ENCODE measurements around the gene NAP1L4.
"Not testable (repeated sequence)": the region's sequence is repeated elsewhere in the genome, so short reads cannot be mapped to it uniquely, and the experiment has no call there.

The NAP1L4 gene

DNA sequence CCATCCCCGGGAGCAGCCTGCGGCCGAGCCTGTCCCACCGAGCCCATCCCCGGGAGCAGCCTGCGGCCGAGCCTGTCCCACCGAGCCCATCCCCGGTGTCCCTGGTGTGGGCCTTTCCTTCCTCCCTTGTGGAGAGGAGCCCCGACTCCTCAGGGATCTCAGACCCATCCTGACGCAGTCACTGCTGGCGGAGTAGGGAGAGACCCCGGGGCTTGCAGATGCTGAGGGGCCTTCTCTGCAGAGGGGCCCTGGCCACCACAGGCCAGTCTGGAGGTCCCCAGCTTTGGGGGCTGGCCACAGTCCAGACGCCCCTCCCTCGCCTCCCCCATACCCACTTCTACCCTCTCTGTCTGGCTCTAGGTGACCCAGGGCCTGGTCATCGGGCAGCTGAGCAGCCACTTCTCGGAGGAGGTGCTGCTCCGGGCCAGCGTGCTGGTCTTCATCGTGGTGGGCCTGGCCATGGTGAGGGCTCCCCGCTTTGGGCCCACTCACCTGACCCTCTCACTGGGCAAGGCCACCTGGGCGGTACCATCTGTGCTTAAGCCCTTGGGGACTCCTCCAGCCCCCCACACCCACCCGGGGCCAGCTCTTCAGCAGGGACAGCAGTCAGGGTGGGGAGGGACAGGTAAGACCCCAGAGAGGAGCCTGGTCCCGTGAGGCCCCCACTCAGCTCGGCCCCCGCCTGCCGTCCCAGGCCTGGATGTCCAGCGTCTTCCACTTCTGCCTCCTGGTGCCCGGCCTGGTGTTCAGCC lies 70.2 kb downstream of the NAP1L4 start:
- no peak for DNase-seq (ENCODE audit: low spot score)

DNA sequence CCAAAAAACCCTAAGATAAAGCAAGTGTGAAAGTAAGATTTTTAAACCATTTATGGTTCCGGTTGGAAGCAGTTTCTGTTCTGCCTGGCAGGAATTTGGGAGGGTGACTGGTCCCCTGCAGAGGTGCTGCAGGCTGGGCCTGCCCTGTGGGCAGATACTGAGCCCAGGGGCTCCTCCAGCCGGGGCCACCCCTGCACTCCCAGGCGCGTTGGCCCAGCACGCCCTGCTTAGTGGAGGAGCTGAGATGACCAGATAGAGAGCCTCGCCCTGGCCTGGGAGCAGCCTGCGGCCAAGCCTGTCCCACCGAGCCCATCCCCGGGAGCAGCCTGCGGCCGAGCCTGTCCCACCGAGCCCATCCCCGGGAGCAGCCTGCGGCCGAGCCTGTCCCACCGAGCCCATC lies 70.9 kb downstream of the NAP1L4 start:
- no peak for DNase-seq (ENCODE audit: low spot score)

DNA sequence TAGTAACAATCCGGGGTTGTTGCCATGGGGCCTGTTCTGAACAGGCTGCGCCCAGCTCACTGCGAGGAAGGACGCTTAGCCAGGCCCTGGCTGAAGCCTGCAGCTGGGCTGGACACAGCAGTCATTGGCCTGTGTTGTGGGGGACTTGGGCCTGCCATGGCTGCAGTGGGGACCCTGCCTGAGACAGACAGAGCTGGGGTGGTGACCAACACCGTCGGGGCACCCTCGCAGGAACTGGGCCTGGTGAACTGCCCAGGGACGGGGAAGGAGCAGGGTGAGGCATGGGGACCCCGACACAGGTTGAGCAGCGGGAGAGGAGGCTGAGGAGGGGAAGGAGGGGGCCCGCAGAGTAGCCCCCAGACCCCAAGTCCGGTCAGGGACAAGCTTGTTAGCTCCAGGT lies 71.8 kb downstream of the NAP1L4 start:
- no peak for DNase-seq (ENCODE audit: low spot score)

DNA sequence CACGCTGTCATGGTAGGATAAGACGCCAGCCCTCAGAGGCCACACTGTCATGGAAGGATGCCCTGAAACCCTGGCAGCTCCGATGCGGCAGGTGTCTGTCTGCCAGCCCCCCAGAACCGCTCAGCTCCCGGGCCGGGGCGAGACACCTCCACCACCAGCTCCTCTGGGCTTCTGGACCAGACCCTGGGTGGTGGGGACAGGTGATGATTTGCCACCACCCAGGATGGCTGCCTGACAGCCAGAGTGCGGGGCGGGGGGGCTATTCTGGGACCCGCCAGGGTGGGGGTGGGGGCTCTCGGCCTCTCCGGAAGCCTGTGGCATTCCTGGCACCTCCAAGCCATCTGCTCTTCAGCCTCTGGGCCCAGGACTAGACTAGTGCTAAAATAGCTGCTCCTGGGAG lies 72.3 kb downstream of the NAP1L4 start:
- DNase-seq (ENCODE audit: low spot score) = no peak

DNA sequence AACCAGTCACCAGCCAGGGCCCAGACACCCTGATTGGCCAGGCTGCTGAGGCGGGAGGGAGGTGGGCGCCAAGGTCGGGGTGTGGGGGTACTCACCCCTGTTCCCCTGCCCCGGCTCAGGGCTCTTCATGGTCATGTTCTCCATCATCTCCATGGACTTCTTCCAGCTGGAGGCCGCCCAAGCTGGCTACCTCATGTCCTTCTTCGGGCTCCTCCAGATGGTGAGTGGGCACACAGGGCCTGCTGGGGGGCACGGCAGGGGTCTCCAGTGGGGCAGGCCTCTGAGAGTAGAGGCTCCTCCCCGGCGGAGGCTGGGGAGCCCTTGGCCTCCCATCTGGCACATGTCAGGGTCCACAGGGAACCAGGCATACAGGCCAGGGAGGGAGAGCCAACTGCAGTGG lies 72.9 kb downstream of the NAP1L4 start:
- no peak for DNase-seq (ENCODE audit: low spot score)

DNA sequence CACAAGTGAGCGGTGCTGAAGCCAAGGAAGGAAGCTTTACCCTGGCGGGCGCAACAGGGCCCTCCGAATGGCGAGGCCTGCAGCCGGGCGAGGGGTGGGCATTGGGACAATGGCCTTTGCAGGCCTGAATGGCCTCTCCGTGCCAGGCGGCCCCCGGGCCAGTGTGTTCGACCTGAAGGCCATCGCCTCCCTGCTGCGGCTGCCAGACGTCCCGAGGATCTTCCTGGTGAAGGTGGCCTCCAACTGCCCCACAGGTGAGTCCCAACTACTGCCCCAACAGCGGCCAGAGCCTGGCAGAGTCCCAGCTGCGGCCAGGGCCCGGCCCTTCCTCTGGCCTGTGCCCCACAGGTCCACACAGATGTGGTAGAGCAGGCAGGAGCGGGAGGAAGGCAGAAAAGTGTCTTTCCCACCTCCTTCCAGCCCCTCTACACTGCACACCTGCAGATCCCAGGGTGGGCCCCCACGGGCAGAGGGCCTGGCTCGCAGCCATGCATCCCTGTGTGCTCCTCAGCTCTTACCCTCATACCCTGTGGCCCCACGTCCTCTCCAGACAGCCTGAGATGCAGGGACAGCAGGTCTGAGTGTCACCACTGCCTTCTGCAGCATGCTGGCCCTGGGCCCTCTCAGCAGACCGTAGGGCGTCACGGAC lies 74.2 kb downstream of the NAP1L4 start:
- no peak for DNase-seq (ENCODE audit: low spot score)

DNA sequence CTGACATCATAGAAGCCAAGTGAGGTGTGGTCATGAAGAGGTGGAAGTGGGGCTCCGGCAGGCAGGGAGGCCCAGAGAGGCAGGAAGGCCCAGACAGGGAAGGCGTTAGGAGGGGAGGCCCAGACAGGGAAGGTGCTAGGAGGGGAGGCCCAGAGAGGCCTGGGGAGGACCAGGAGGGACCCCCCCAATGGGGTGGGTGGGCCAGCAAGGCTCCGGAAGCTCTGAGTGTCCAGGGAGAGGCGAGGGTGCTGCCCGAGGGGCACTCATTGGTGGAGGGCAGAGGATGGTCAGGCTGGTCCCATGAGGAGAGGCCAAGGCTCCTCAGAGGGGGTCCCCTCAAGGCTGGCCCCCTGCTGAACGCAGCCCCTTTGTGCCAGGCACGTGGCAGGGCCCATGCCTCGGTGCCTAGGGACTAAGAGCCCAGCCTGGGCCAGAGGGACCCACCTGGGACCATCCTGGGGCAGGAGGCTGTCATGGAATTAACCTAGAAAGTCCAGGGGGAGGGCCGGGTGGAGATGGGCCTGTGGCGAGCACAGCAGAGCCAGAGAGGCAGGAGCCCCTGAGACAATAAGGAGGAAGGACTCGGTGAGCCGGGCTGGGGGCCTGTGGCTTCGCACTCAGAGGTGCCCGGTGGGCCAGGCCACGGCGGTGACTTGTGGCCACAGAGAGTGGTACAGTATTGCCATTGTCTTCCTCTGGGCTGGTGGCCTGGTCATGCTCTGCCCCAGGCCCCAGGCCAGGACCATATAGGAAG lies 75.1 kb downstream of the NAP1L4 start:
- no peak for DNase-seq (ENCODE audit: low spot score)

DNA sequence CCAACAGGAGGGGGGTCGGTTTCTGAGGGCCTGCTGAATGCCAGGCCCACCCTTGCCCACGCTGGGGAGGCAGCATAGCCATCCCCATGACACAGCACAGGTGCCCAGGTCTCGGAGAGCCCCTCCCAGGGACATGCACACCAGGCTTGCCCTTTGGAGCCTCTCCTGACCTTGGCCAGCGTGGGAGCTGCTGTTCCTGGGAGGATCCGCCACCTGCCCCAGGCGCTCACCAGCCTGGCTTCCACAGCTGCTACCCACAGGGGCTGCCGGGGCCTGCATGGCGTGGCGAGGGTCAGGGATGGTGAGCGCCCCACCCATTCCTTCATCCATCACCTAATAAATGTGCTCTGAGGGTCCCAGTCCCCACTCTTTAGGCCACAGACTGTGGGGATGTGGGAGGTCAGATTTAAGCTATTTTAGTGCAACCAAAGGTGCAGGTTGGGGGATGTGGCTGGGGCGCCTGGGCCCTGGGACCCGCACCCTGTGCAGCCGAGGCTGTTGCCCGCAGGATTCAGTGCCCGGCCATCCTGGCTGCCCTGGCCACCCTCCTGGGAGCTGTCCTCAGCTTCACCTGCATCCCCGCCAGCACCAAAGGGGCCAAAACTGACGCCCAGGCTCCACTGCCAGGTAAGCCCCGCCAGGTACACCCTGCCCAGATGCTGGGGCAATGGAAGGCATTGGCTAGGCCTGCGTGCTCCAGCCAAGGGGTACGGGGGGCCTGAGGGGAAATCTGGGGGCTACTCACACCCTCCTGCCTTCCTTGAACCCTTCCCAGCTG lies 75.8 kb downstream of the NAP1L4 start:
- no peak for DNase-seq (ENCODE audit: low spot score)

DNA sequence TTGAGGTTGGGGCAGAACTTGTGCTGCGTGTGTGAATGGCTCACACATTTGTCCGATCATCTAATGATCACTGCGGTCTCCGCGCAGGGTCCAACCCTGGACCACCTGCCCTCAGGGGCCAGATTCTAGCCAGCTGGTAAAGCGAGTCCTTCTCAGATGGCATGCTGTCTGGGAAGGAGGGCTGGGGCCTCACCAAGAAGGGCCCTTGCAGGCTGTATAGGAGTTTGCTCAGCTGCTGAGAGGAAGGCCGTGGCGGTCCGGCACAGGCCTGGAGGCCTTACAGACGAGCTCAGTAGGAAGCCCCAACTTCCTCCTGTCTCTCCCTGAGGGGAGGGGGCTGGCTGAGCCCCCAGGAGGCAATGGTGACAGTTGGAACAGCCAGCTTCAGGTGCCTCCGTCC lies 76.7 kb downstream of the NAP1L4 start:
- no peak for DNase-seq (ENCODE audit: low spot score)

DNA sequence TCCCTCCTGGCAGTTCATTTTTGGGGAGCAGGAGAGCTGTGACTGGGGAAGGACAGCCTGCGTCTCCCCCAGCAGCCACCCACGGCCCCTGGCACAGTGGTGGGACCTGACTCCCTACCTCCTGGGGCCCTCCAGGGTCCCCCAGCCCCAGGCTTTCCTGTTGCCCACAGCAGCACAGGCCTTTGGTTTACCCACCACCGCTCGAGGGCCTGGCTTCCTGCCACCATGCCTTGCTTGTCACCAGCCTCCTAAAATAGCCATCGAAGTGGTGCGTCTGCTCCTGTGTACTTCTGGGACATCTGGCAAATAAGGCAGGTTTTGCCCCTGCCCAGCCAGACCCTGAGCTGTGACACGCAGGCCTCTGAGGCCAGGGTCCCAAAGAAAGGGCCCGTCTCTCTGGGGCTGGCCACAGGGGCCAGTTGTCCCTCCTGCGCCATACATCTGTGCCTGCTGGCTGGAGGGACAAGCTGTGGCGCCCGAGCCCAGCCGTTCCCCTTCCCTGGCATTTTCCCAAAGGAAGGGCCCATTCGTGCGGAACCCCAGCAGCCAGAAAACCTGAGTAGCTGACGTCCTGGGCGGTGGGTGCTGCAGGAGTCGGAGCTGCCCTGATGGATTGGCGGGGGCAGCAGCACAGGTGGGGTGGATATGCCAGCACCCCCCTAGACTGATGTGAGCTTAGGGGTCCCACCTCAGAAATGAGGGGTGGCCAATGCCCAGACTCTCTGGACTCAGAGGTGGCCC lies 77.5 kb downstream of the NAP1L4 start:
- DNase-seq (ENCODE audit: low spot score) = peak; percentile 48

DNA sequence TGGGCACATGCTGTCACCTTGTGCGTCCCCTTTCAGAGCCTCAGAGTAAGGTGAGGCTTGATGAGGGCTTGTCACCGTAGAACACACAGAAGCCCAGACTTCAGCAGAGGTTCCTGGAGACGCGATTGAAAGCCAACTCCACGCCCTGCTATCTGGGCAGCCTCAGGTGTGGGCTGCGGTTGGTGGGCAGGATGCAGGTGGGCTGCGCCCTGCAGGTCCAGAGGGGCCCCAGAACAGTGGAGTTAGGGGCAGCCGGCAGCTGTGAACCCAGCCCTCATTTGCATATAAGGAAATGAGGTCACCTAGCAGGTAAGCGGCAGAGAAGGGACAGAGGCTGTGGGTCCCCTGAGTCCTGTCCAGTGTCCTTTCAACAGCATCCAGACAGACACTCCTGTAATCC lies 78.4 kb downstream of the NAP1L4 start:
- DNase-seq (ENCODE audit: low spot score) = peak; percentile 28

DNA sequence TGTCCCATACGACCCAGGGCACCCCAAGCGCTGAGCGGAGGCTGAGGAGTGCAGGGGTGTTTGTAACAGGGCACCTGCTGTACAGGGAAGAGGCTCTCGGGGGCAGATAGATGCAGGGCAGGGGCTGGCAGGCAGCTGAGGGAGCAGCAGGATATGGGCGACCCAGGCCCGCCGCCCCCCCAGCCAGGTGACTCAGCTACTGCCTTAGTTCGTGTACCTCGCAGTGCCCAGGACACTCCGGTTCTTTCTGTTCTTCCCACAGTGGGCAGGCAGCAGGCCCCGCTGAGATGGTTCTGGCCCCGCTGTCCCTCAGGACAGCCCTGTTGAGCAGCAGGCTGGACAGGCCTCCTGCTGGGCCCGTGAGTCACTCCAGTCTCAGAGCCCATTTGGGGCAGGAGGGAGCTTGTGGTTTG lies 79.1 kb downstream of the NAP1L4 start:
- no peak for DNase-seq (ENCODE audit: low spot score)

DNA sequence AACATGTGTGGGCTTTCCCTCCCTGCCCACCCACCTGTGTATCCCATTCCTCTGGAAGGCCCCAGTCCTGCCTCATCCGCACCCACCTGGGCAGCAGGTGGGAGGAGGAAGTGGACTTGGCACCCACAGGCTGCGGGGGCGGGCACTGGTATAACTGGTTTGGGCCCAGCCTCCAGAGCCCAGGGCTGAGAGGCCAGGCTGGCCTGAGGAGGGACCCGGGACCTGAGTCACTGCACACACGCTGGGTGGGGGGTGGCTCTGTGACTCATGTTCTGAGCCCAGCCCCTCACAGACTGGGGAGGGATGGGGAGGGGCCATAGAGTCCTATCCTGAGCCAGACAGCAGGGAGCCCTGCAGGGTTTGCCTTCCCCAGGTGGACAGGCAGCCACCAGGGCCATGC lies 79.6 kb downstream of the NAP1L4 start:
- no peak for DNase-seq (ENCODE audit: low spot score)

DNA sequence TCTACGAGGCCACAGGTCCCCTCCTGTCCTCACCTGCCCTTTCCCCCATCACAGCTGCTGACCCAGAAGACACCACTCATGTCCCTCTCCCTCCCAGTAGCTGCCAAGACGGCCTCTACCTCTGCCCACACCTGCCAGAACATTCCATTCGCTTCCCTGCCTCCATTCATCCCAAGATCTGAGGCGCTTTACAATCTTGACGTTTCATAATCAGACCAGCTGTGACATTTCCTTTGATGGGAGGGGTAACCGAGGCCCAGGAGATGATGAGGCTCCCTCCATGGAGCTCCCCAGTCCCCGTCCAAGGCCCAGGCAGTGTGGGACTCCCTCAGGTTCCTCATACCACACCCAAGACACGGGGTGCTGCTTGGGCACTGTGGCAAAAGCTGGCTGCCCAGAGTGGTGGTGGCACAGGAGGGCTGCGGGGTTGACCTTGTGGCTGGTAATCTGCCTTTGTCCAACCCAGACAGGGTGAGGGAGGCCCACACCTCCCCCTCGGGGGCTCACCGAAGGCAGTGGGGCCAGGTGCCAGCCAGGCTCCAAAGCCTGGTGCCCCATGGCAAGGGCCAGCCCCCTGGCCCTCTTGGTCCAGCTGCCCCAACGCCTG lies 80.2 kb downstream of the NAP1L4 start:
- no peak for DNase-seq (ENCODE audit: low spot score)

DNA sequence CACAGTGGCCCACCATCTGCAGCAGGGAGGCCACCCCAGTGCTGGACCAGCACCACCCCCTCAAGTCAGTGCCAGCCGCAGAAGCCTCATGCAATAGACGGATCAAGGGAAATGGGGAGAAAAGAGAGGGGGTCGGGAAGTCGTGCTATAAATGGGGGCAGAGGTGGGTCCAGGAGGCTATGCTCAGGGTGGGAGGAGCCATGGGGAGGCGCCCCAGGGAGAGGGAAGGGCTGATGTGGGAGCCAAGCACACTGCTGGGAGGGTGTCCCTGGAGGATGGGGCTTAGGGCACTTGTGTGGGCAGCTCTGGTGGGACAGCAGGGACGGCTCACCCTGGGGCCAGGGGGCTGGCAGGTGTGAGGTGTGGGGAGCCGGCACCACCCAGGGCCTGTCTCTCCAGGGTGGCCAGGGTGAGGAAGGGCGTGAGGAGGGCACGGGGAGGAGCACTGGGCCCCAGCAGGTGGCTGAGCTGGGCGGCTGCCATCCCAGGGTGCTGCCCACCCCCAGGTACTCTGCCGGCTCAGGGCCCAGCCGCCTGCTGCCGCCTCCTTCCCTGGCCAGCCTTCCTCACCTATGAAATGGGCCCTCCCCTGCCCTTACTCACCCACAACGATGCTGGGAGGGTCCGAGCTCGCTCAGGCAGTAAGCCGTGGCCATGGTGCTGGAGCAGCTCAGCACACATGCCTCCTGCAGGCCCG lies 80.9 kb downstream of the NAP1L4 start:
- no peak for DNase-seq (ENCODE audit: low spot score)

DNA sequence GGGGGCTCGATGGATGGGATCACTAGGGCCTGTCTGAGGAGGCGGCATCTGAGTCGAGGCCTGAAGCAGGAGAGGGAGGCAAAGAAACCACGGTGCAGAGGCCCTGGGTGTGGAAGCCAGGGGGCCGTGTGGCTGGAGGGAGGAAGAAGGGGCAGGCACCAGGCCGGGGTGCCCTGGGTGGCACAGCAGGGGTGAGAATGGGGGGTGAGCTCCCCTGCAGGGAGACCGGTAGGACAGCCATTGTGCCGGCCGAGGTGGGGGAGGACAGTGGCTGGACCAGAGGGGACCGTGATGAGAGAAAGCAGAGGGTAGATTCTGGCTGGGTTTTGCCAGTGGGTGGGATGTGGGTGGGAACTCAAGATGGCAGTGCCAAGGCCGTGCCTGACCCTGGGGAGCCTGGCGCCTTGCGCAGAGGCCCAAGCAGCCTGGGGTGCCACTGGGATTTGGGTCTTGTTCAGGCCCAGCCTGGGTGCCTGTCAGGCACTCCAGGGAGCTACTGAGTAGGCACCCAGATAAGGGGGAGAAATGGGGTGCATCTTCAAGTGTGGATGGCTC lies 81.7 kb downstream of the NAP1L4 start:
- DNase-seq (ENCODE audit: low spot score) = no peak

DNA sequence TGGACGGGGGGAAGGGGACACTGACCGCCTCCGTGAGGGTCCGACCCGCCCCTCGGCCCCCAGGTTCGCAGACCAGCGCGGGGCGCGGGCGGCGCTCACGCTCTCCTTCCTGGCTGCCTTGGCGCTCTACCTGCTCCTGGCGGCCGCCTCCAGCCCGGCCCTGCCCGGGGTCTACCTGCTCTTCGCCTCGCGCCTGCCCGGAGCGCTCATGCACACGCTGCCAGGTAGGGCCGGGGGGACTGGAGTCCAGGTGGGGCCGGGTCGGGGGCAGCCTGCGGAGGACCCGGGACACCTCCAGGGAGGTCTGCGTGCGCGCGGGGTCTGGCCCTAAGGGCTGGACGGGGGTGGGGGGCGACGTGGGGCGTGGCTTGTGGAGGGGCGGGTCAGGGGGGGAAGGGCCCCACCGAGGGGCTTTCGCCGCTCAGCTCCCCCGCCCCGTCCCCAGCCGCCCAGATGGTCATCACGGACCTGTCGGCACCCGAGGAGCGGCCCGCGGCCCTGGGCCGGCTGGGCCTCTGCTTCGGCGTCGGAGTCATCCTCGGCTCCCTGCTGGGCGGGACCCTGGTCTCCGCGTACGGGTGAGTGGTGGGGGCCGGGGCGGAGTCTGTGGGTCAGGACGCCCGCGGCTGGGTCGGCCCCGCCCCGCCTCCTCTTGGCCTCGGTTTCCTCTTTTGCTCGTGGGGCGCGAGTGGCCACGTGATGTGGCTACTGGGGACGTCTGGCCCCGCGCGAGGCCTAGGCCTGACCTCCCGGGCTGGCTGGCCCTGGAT lies 82.8 kb downstream of the NAP1L4 start:
- no peak for DNase-seq (ENCODE audit: low spot score)

DNA sequence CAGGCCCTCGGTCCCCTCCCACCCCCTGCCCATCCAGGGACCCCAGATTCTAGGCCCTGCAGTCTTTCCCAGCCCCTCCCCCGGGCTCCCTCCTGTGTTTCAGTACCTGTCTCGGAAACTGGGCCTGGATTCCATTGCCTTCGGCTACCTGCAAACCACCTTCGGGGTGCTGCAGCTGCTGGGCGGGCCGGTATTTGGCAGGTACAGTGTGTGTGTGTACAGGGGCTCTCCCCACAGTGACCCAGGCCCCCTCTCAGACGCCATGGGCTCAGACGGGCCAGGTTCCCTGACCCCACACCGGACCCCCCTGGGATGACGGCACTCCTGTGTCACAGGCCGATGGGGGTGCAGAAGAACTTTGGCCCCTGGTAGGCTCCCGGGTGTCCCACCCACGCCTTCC lies 84.0 kb downstream of the NAP1L4 start:
- no peak for DNase-seq (ENCODE audit: low spot score)

DNA sequence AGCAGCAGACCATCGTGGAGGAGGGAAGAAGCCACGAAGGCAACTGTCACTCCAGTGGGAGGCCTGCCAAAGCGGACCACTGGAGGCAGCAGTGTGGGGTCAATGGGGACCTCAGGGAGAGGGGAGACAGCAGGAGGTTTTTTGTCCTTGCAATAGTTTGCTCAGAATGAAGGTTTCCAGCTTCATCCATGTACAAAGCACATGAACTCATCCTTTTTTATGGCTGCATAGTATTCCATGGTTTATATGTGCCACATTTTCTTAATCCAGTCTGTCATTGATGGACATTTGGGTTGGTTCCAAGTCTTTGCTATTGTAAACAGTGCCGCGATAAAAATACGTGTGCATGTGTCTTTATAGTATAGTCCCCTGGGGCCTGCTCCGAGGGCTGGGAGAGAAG lies 86.8 kb downstream of the NAP1L4 start:
- not testable (repeated sequence) for DNase-seq (ENCODE audit: low spot score)
